Astrocyte of the cerebellum (primary cell): Measurements from ENCODE around the gene CLCN3.
"Not testable (repeated sequence)": the region's sequence is repeated elsewhere in the genome, so short reads cannot be mapped to it uniquely, and the experiment has no call there.

Experiments
- DNase-seq: peaks from one replicate; pipeline ENCODE4 v3.0.0-alpha.2; 2011; ENCODE audit warnings: low read depth
- H3K4me3 ChIP-seq: 2 replicates; pipeline ENCODE4 v1.5.1; 2011; ENCODE audit warnings: mild to moderate bottlenecking, low read depth, low read length, moderate library complexity
- CTCF ChIP-seq: IDR thresholded peaks from 2 replicates; pipeline ENCODE4 v1.5.1; 2012; ENCODE audit warnings: low read length, low read depth, moderate library complexity, mild to moderate bottlenecking; ENCODE audit errors: missing control alignments
- in situ Hi-C: cut with HindIII; loops from 2 replicates; pipeline ENCODE4 v1.10.0; 2017; ENCODE audit warnings: low sequenced_read_pairs

The CLCN3 gene

DNA sequence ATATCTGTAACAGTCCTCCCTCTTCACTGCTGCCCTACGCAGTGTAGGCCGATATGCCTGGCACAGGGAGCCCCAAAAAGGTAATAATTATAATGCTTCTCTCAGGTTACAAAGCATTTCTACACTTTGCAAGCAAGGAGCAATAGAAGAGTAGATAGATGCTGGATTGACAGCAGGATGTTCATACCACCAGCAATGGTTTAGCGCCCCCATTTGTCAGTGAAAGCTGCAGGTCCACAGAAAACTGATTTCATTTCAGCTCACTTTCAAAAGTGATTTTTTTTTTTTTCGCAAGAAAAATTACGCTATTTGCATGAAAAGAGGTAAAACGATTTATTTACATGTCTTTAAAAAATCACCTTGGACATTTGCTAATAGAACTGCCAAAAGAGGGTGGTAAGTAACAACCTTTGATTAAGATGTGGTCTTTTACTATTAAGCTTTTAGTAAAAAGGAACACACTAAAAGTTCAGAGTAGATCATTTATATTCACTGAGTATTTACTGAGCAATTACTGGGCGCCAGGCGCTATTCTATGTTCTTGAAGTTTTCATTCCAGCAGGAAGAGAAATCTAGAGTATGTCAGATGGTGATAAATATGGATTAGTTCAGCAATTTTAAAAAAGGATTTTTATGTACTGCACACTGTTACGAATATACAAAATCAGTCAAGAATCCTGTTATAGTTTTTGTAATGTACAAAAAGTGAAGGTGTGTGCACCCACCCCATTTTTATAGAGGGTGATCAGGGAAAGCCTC lies 103.0 kb downstream of the CLCN3 start:
- no peak overlapping the region for H3K4me3 ChIP-seq
- TF ChIP-seq CTCF = peak; percentile 28
- in situ Hi-C loops = no loop called here
- DNase-seq = no peak

DNA sequence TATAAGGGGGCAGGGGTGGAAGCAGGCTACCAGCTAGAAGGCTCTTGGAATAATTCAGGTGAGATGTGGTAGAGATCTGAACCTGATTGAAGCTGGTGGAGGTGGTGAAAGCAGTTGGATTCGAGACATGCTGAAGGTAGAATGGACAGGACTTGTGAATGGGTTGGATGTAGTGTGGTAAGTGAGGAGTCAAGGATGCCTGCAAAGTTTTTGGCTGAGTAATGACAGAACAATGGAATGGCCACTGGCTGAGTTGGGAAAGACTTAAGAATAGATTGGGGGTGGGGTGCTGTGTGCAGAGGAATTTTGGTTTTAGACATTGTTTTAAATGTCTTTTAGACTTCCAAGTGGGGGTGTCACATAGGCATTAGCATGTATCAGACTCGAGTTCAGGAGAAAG lies 103.9 kb downstream of the CLCN3 start:
- DNase-seq = peak; percentile 6
- TF ChIP-seq CTCF = no peak
- no peak overlapping the region for H3K4me3 ChIP-seq
- in situ Hi-C loops = no loop called here

GRCh38 chr4:169727616-169728015 lies 107.2 kb downstream of the CLCN3 start:
- TF ChIP-seq CTCF = no peak
- in situ Hi-C loops = no loop called here
- H3K4me3 ChIP-seq = no peak overlapping the region
- no peak for DNase-seq

DNA sequence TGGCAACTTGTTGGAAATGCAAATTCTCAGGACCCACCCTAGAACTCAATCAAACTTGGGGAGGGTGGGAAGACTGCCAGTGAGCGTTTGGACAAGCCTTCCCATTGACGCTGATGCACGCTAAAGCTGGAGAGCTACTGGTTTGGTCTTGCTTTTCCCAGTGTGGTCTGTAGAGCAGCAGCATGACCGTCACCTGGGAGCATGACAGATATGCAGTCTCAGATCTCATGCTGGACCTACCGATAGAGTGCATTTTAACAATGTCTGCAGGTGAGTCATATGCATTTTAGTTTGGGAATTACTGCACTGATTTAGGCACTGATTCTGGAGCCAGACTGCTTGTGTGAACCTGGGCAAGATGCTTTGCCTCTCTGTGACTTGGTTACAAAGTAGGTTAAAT lies 110.2 kb downstream of the CLCN3 start:
- in situ Hi-C loops = no loop called here
- no peak for TF ChIP-seq CTCF
- H3K4me3 ChIP-seq = no peak overlapping the region
- no peak for DNase-seq

- H3K4me3 ChIP-seq, DNase-seq, in situ Hi-C loops: not testable (repeated sequence)
These were observed 118.2 kb downstream of the CLCN3 start for GRCh38 chr4:169738604-169739003.

DNA sequence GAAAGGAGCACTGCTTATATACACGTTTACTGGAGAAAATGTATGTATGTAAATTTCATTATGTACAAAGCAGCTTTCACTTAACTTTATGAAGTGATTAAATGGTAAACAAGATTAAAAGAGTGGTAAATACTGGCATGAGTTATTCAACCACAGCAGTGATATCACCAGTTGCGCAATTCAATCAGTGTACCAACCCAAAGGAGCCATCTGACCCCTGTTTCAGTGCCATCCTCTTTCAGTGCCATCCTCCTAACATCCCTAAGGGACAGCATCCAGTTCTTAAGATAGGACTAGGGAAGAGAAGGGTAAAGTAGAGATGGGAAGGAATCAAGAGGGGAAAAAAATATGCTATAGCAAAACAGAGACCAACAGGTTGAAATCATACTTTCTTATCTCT lies 121.2 kb downstream of the CLCN3 start:
- in situ Hi-C loops = no loop called here
- no peak overlapping the region for H3K4me3 ChIP-seq
- no peak for DNase-seq
- TF ChIP-seq CTCF = no peak

- DNase-seq = no peak
- TF ChIP-seq CTCF = no peak
- in situ Hi-C loops = no loop called here
- H3K4me3 ChIP-seq = no peak overlapping the region
These were observed 124.2 kb downstream of the CLCN3 start for GRCh38 chr4:169744601-169745000.
